B cell (primary cell): ENCODE measurements around the gene IBTK. TPM values are rescaled to one million over a fixed set of nuclear protein-coding genes. Genes with fewer than 3 reads are reported as not detected.

Experiments
- ATAC-seq: fragments of 200-7000 bp; cut with Tn5 transposase; one replicate; pipeline ENCODE4 v1.10.0; 2021; ENCODE audit warnings: low read depth, mild to moderate bottlenecking, moderate number of reproducible peaks, moderate library complexity
- CTCF ChIA-PET: fragments of 350-600 bp; sonication (Branson Sonifier 250); formaldehyde crosslinking; loops from one replicate; lab custom pipeline; 2021; ENCODE audit warnings: antibody characterized with exemption, inconsistent platforms; lab: Charles Lee
- POLR2A ChIA-PET: fragments of 350-600 bp; sonication (Branson Sonifier 250); formaldehyde crosslinking; loops from one replicate; lab custom pipeline; 2021; ENCODE audit warnings: antibody characterized with exemption; lab: Charles Lee
- DNase-seq: peaks from one replicate; pipeline ENCODE4 v3.0.0; 2013
- H2AFZ ChIP-seq: 2 replicates; pipeline ENCODE4 v1.6.1; 2012; ENCODE audit warnings: mild to moderate bottlenecking, low read depth, low read length; ENCODE audit not compliant: insufficient read depth, poor library complexity, severe bottlenecking
- H3K27ac ChIP-seq, 2 donors: 1 replicate in 1 of 2; 2 replicates in 1 of 2; pipeline ENCODE4 v1.5.1; 2012 to 2013; ENCODE audit warnings: low read length in 2 of 2, mild to moderate bottlenecking in 2 of 2, moderate library complexity in 1 of 2
- H3K27me3 ChIP-seq, 4 experiments: fragments of 200-600 bp in 1 of 4; sonication (generic) in 1 of 4; replicated peaks in 1 of 4; 1 replicate in 2 of 4; 2 replicates in 2 of 4; pipeline versions ENCODE4 v1.6.1 to v1.7.0; 2013 to 2016; ENCODE audit warnings: low read length in 3 of 4, mild to moderate bottlenecking in 2 of 4, mixed read lengths in 1 of 4, moderate library complexity in 1 of 4; ENCODE audit not compliant: insufficient read depth in 4 of 4, control insufficient read depth in 3 of 4; ENCODE audit errors: control extremely low read depth in 1 of 4
- H3K36me3 ChIP-seq, 2 experiments: replicated peaks in 1 of 2; 1 replicate in 1 of 2; 2 replicates in 1 of 2; pipeline versions ENCODE4 v1.6.1 to v1.7.1; 2013; ENCODE audit warnings: low read length in 1 of 2; ENCODE audit not compliant: insufficient read depth in 2 of 2, control insufficient read depth in 1 of 2; ENCODE audit errors: control extremely low read depth in 1 of 2, extremely low read depth in 1 of 2
- H3K4me1 ChIP-seq, 2 donors: fragments of 200-600 bp in 1 of 2; sonication (generic) in 1 of 2; 1 replicate in 1 of 2; 2 replicates in 1 of 2; pipeline versions ENCODE4 v1.5.1 to v1.6.1; 2013 to 2017; ENCODE audit warnings: low read length in 2 of 2; ENCODE audit not compliant: control insufficient read depth in 2 of 2, insufficient read depth in 2 of 2
- H3K4me2 ChIP-seq: replicated peaks from 2 replicates; pipeline ENCODE3; 2012; ENCODE audit warnings: mild to moderate bottlenecking, low read depth, low read length; ENCODE audit not compliant: poor library complexity, severe bottlenecking
- H3K4me3 ChIP-seq, 5 experiments: fragments of 200-600 bp in 1 of 5; sonication (generic) in 1 of 5; 1 replicate in 3 of 5; 2 replicates in 2 of 5; pipeline versions ENCODE4 v1.5.1 to v1.7.0; 2011 to 2016; ENCODE audit warnings: low read length in 4 of 5, mild to moderate bottlenecking in 4 of 5, low read depth in 2 of 5, control low read depth in 1 of 5, moderate library complexity in 1 of 5; ENCODE audit not compliant: insufficient read depth in 1 of 5; ENCODE audit errors: control extremely low read depth in 1 of 5, extremely low read depth in 1 of 5
- H3K79me2 ChIP-seq: fragments of 200-600 bp; sonication (generic); one replicate; pipeline ENCODE4 v1.6.0; 2016; ENCODE audit warnings: low read length; ENCODE audit not compliant: control insufficient read depth, insufficient read depth
- H3K9ac ChIP-seq: fragments of 200-600 bp; sonication (generic); 2 replicates; pipeline ENCODE4 v1.6.1; 2017; ENCODE audit warnings: mild to moderate bottlenecking, low read length, moderate library complexity
- H3K9me3 ChIP-seq, 3 donors: one replicate each; pipeline versions ENCODE4 v1.6.1 to v1.7.1; 2013; ENCODE audit warnings: low read length in 2 of 3; ENCODE audit not compliant: control insufficient read depth in 2 of 3, insufficient read depth in 1 of 3; ENCODE audit errors: control extremely low read depth in 1 of 3
- H4K20me1 ChIP-seq: 2 replicates; pipeline ENCODE4 v1.6.0; 2012; ENCODE audit warnings: mild to moderate bottlenecking, low read length; ENCODE audit not compliant: insufficient read depth, control insufficient read depth, poor library complexity, severe bottlenecking
- H3K27ac Mint-ChIP-seq: one replicate; pipeline ENCODE4 v1.8.0; 2021; ENCODE audit warnings: mixed read lengths
- H3K27me3 Mint-ChIP-seq: one replicate; pipeline ENCODE4 v1.8.0; 2021; ENCODE audit warnings: mixed read lengths
- H3K4me1 Mint-ChIP-seq: one replicate; pipeline ENCODE4 v1.8.0; 2021; ENCODE audit warnings: mixed read lengths
- H3K4me3 Mint-ChIP-seq: one replicate; pipeline ENCODE4 v1.8.0; 2021; ENCODE audit warnings: mixed read lengths
- H3K9me3 Mint-ChIP-seq: one replicate; pipeline ENCODE4 v1.8.0; 2022; ENCODE audit warnings: mixed read lengths; ENCODE audit not compliant: insufficient read depth
- CTCF ChIP-seq: fragments of 200-600 bp; IDR thresholded peaks from one replicate; pipeline ENCODE4 v1.8.0; 2022; ENCODE audit warnings: antibody characterized with exemption, mild to moderate bottlenecking
- EZH2 ChIP-seq: IDR thresholded peaks from 2 replicates; pipeline ENCODE4 v1.6.1; 2012; ENCODE audit warnings: borderline replicate concordance, low read depth, mild to moderate bottlenecking, moderate library complexity, low read length; ENCODE audit not compliant: insufficient read depth, poor library complexity, severe bottlenecking
- WGBS: methylation state at CpG from one replicate; pipeline ENCODE4 v1.1.5; 2013; ENCODE audit warnings: missing lambda C conversion rate; ENCODE audit not compliant: insufficient coverage; 5-methylcytosine and 5-hydroxymethylcytosine counted together
- intact Hi-C: fragments of 100-400 bp; cut with micrococcal nuclease; formaldehyde crosslinking; loops from one replicate; pipeline ENCODE4 v1.10.0; 2022
- polyA plus RNA-seq: library from polyadenylated mRNA; depleted of rRNA; stranded (reverse); fragments of >200 nt; gene quantifications from 2 replicates; pipeline ENCODE4 v1.2.3, GENCODE V29; 2012
- total RNA-seq, 2 donors: library from RNA; stranded (reverse); fragments of 120-200 nt in 1 of 2; gene quantifications; 1 replicate in 1 of 2; 2 replicates in 1 of 2; pipeline versions ENCODE4 v1.2.3 to v1.2.4, GENCODE V29; 2013 to 2022

IBTK gene
- total and polyA plus RNA-seq, 2 donors (not counting 1 experiment from before 2014, with no cell fraction given) = 4.4 to 28.3 TPM

- H3K79me2 ChIP-seq = no peaks in the 10 kb centered on the region
- ATAC-seq (no peak), DNase-seq (no peak)
- Mint-ChIP-seq H3K27ac (no peak overlapping the region), H3K27me3 (no peaks in the 10 kb centered on the region), H3K4me1 (peaks cover 5% of the 10 kb centered on the region), H3K9me3 (no peaks in the 10 kb centered on the region), H3K4me3 (no peak overlapping the region)
- POLR2A ChIA-PET = no interaction called here
- H4K20me1 ChIP-seq = no peaks in the 10 kb centered on the region
- CTCF ChIA-PET = interaction anchor here (0.7 kb wide), 1 partner anchor 106 kb away, joined by 3 read pairs; no protein-coding TSS in a partner anchor
- no peaks in the 10 kb centered on the region for H3K9me3 ChIP-seq
- no CpG with 5 or more reads among the region's 1 CpG for WGBS
- peaks cover 3 to 35% of the 10 kb centered on the region in 2 experiments for H3K36me3 ChIP-seq
- H3K27me3 ChIP-seq = no peaks in the 10 kb centered on the region
- no peak overlapping the region for H3K4me3 ChIP-seq
- H3K27ac ChIP-seq = no peak overlapping the region
- H3K4me2 ChIP-seq = no peak overlapping the region
- no peak overlapping the region for H2AFZ ChIP-seq
- TF ChIP-seq CTCF = no peak
- no peak for TF ChIP-seq EZH2
- intact Hi-C loops = no loop called here
- no peak overlapping the region for H3K9ac ChIP-seq
- no peaks in the 10 kb centered on the region for H3K4me1 ChIP-seq
These were observed 19.8 kb downstream of the IBTK start for GRCh38 chr6:82227770-82228169.

GRCh38 chr6:82220167-82220566 lies 27.4 kb downstream of the IBTK start:
- no peaks in the 10 kb centered on the region for H4K20me1 ChIP-seq
- intact Hi-C loops = no loop called here
- Mint-ChIP-seq H3K9me3 (no peaks in the 10 kb centered on the region), H3K27me3 (no peaks in the 10 kb centered on the region), H3K27ac (no peak overlapping the region), H3K4me3 (no peak overlapping the region), H3K4me1 (peaks cover 3% of the 10 kb centered on the region)
- no CpG with 5 or more reads among the region's 2 CpGs for WGBS
- TF ChIP-seq CTCF (no peak), EZH2 (no peak)
- no peak overlapping the region for H2AFZ ChIP-seq
- ATAC-seq = no peak
- ChIA-PET POLR2A (no interaction called here), CTCF (no interaction called here)
- no peak overlapping the region for H3K4me2 ChIP-seq
- H3K27me3 ChIP-seq = no peaks in the 10 kb centered on the region
- no peaks in the 10 kb centered on the region for H3K4me1 ChIP-seq
- H3K9ac ChIP-seq = no peak overlapping the region
- H3K27ac ChIP-seq = no peak overlapping the region
- H3K4me3 ChIP-seq = no peak overlapping the region
- DNase-seq = no peak
- H3K36me3 ChIP-seq = peaks cover 7 to 48% of the 10 kb centered on the region in 2 experiments
- H3K79me2 ChIP-seq = no peaks in the 10 kb centered on the region
- no peaks in the 10 kb centered on the region for H3K9me3 ChIP-seq
